Keratinocyte (primary cell): ENCODE data around the gene RAI14. TPM values are rescaled to one million over a fixed set of nuclear protein-coding genes. Genes with fewer than 3 reads are reported as not detected.

ENCODE experiments used
- DNase-seq: peaks from one replicate; pipeline ENCODE4 v3.0.0-alpha.2; 2011; ENCODE audit warnings: low read depth, missing footprints, low spot score
- FAIRE-seq: peaks from 2 replicates; lab custom pipeline; 2011; peaks lifted over from hg19 to GRCh38; lab: Jason Lieb, UNC
- H2AFZ ChIP-seq: 2 replicates; pipeline ENCODE4 v1.6.0; 2012; ENCODE audit warnings: low read length, control low read depth, inconsistent platforms; ENCODE audit not compliant: control insufficient read depth
- H3K27ac ChIP-seq: 2 replicates; pipeline ENCODE4 v1.5.1; 2011; ENCODE audit warnings: low read length; ENCODE audit not compliant: control insufficient read depth, insufficient read depth
- H3K27me3 ChIP-seq: 3 replicates; pipeline ENCODE4 v1.6.0; 2011; ENCODE audit warnings: low read length; ENCODE audit not compliant: control insufficient read depth, insufficient read depth; ENCODE audit errors: extremely low read depth
- H3K36me3 ChIP-seq, 2 experiments: 2 replicates in 1 of 2; 3 replicates in 1 of 2; pipeline ENCODE4 v1.5.1; 2011; ENCODE audit warnings: low read length in 2 of 2, mild to moderate bottlenecking in 1 of 2; ENCODE audit not compliant: control insufficient read depth in 2 of 2, insufficient read depth in 2 of 2; ENCODE audit errors: extremely low read depth in 1 of 2
- H3K4me1 ChIP-seq: 3 replicates; pipeline ENCODE4 v1.5.1; 2011; ENCODE audit warnings: low read length; ENCODE audit not compliant: control insufficient read depth, insufficient read depth; ENCODE audit errors: extremely low read depth
- H3K4me2 ChIP-seq: 3 replicates; pipeline ENCODE4 v1.6.0; 2011; ENCODE audit warnings: low read depth, low read length; ENCODE audit not compliant: control insufficient read depth, insufficient read depth; ENCODE audit errors: extremely low read depth
- H3K4me3 ChIP-seq, 3 experiments: fragments of 200-600 bp in 1 of 3; sonication (generic) in 1 of 3; 2 replicates in 2 of 3; 3 replicates in 1 of 3; pipeline ENCODE4 v1.5.1; 2011 to 2016; ENCODE audit warnings: low read length in 3 of 3, mild to moderate bottlenecking in 3 of 3, control low read depth in 2 of 3, inconsistent platforms in 1 of 3, low read depth in 1 of 3, mixed read lengths in 1 of 3, mixed run types in 1 of 3, moderate library complexity in 1 of 3; ENCODE audit not compliant: control insufficient read depth in 2 of 3, insufficient read depth in 2 of 3; ENCODE audit errors: extremely low read depth in 1 of 3
- H3K79me2 ChIP-seq: 2 replicates; pipeline ENCODE4 v1.6.0; 2012; ENCODE audit warnings: low read length; ENCODE audit not compliant: control insufficient read depth, insufficient read depth
- H3K9ac ChIP-seq: 3 replicates; pipeline ENCODE4 v1.6.0; 2011; ENCODE audit warnings: low read length; ENCODE audit not compliant: control insufficient read depth, insufficient read depth; ENCODE audit errors: extremely low read depth
- H3K9me1 ChIP-seq: 3 replicates; pipeline ENCODE4 v1.6.0; 2011; ENCODE audit warnings: low read length; ENCODE audit not compliant: control insufficient read depth, insufficient read depth; ENCODE audit errors: extremely low read depth
- H3K9me3 ChIP-seq: 2 replicates; pipeline ENCODE4 v1.5.1; 2012; ENCODE audit warnings: low read depth, low read length; ENCODE audit not compliant: control insufficient read depth
- H4K20me1 ChIP-seq: 3 replicates; pipeline ENCODE4 v1.6.0; 2011; ENCODE audit warnings: low read length; ENCODE audit not compliant: control insufficient read depth, insufficient read depth; ENCODE audit errors: extremely low read depth
- CTCF ChIP-seq, 3 experiments: IDR thresholded peaks in 1 of 3; conservative IDR thresholded peaks in 1 of 3; optimal IDR thresholded peaks in 1 of 3; 2 replicates in 2 of 3; 3 replicates in 1 of 3; pipeline versions ENCODE3 to v1.5.1; 2011; ENCODE audit warnings: low read length in 3 of 3, mild to moderate bottlenecking in 3 of 3, moderate library complexity in 2 of 3, control low read depth in 1 of 3, inconsistent platforms in 1 of 3; ENCODE audit not compliant: insufficient read depth in 2 of 3; ENCODE audit errors: extremely low read depth in 1 of 3
- EZH2 ChIP-seq: IDR thresholded peaks from one replicate; pipeline ENCODE4 v1.6.1; 2012; ENCODE audit warnings: inconsistent platforms, mild to moderate bottlenecking, low read length, moderate library complexity
- dilution Hi-C: fragments of 300-500 bp; cut with MboI; formaldehyde crosslinking; loops from one replicate; pipeline ENCODE4 v1.7.0; 2020; ENCODE audit warnings: low sequenced_read_pairs; ENCODE audit not compliant: extremely low pct_ligation_motif_present
- polyA plus RNA-seq, 5 experiments: library from polyadenylated mRNA; depleted of rRNA in 3 of 5; stranded (reverse) in 3 of 5; stranded (forward) in 1 of 5; unstranded in 1 of 5; fragments of >200 nt; gene quantifications; 1 replicate in 1 of 5; 2 replicates in 3 of 5; 3 replicates in 1 of 5; pipeline versions ENCODE4 v1.2.1 to v1.2.3, GENCODE V29; 2011 to 2012; ENCODE audit warnings: missing spikeins in 2 of 5, low read depth in 1 of 5, low replicate concordance in 1 of 5

The RAI14 gene
- polyA plus RNA-seq, 1 donor (not counting 4 experiments of a cell fraction or from before 2014, with no cell fraction given) = 31.4 TPM

- Histone ChIP-seq H3K9ac (no peak overlapping the region), H3K4me2 (no peak overlapping the region), H3K27ac (no peak overlapping the region), H3K4me1 (no peaks in the 10 kb centered on the region), H4K20me1 (no peaks in the 10 kb centered on the region), H3K9me1 (no peaks in the 10 kb centered on the region), H2AFZ (no peak overlapping the region), H3K36me3 (no peaks in the 10 kb centered on the region), H3K27me3 (no peaks in the 10 kb centered on the region), H3K79me2 (no peaks in the 10 kb centered on the region), H3K4me3 (no peak overlapping the region), H3K9me3 (no peaks in the 10 kb centered on the region)
- DNase-seq (no peak), FAIRE-seq (no peak)
- dilution Hi-C loops = no loop called here
- no peak for TF ChIP-seq CTCF (optimal IDR thresholded peaks at IDR 0.05 in 1 of 3, IDR thresholded peaks at IDR 0.05 in 1 of 3, conservative IDR thresholded peaks at IDR 0.05 in 1 of 3; ENCODE audit: extremely low read depth in 1 of 3, insufficient read depth in 2 of 3, low read length in 3 of 3)
- no peak for TF ChIP-seq EZH2
Measured at GRCh38 chr5:34848230-34848629, 192.1 kb downstream of the RAI14 start.

- Histone ChIP-seq H3K79me2 (no peaks in the 10 kb centered on the region), H3K9me3 (no peaks in the 10 kb centered on the region), H3K4me1 (no peaks in the 10 kb centered on the region), H3K27ac (no peak overlapping the region), H3K9ac (no peak overlapping the region), H3K9me1 (no peaks in the 10 kb centered on the region), H3K4me2 (no peak overlapping the region), H3K4me3 (no peak overlapping the region), H2AFZ (no peak overlapping the region), H3K36me3 (no peaks in the 10 kb centered on the region), H4K20me1 (no peaks in the 10 kb centered on the region), H3K27me3 (no peaks in the 10 kb centered on the region)
- FAIRE-seq (no peak), DNase-seq (no peak)
- TF ChIP-seq EZH2 (no peak), CTCF (optimal IDR thresholded peaks at IDR 0.05 in 1 of 3, IDR thresholded peaks at IDR 0.05 in 1 of 3, conservative IDR thresholded peaks at IDR 0.05 in 1 of 3; ENCODE audit: extremely low read depth in 1 of 3, insufficient read depth in 2 of 3, low read length in 3 of 3) (no peak)
- dilution Hi-C loops = no loop called here
Measured at GRCh38 chr5:34849253-34849652, 193.1 kb downstream of the RAI14 start.
